HG03521 (cell line): ENCODE measurements around the gene CCR6.
A peak's percentile ranks its signal among the peaks of the same experiment; 100 is the strongest.

ENCODE experiments used
- ATAC-seq: cut with Tn5 transposase; IDR thresholded peaks from one replicate; pipeline ENCODE4 v1.9.1; 2021; ENCODE audit warnings: mild to moderate bottlenecking, moderate library complexity; ENCODE audit not compliant: unreplicated experiment

Gene CCR6

DNA sequence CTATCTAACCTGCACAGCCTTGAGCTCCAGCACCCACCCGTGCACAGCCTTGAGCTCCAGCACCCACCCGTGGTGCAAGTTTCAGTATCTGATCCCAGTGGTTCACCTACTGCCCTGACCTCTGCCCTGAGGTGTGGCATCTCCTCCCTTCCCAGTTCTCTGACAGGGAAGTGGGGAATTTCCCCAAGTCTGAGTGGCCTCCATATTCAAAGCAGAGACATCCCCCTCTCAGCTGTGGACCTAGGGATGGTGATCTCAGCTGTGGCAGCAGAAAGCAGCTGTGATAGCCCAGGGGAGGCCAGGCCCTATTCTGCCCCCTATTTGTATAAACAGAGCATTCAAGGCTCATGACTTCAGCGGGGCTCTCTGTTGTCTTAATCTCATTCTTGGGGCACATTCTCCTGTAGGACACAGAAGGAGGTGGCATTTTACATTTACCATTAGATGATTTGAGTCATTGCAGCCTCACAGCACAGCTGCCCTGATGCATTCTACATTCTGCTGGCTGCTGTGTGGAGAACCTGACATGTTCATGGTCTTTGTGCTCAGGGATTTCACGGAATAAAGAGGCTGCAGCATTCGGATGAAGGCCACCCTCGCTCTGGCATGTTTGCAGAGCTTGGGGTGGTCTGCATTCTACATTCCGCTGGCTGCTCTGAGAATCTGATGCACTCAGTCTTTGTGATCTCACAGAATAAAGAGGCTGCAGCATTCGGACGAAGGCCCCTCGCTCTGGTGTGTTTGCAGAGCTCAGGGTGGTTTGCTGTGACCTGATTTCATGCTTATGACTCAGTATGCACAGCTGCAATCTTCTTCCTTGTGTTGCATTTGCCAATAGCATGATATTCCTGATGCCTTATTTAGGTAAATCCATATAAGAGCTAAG is 17.9 kb downstream of the CCR6 start:
- no peak for ATAC-seq

DNA sequence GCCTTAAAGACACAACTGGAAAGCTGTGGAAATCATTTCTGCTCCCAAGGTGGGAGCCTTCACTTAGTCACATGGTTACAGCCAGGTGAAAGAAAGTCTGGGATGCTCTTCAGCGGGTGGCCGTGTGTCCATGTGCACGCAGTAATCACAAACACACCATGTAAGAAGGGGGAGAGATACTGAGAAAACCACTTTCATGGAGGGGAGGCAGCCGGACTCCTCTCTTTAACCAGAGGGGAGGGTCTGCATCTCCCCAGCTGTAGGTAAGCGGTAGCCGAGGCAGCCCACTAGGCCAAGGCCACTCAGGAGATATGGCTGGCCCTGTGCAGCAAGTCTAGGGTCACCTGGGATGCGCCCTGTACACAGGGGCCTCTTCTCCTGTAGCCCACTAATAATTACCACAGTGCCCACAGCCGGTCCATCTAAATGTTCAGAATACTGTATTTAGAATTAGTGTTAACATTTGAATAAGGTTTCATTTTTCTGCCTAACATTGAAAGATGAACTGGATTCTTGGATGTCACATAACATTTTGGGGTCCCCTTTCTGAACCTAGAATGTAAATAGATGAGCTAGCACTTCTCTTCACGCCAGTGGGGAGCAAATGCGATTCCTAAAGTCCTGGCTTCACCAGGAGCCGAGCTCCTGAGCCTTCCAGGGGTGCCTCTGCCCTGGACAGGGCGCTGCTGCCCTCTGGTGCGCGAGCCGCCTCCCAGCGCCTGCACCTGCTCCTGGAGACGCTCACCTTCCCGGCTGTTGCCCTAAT is 19.0 kb downstream of the CCR6 start:
- ATAC-seq: no peak

DNA sequence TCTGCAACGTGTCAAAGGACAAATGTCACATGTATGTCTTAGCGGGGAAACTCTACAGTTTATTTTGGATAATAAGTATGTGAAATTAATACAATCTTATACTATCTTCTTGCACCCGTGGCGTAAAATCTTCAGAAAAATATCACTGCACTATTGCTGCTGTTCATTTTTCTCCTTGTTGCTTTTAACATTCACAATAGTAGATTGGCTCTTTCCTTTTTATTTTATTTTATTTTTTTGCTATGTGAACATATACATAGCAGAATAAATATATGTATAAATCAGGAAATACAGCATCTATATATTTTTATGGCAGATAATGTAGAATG is 19.5 kb downstream of the CCR6 start:
- no peak for ATAC-seq

DNA sequence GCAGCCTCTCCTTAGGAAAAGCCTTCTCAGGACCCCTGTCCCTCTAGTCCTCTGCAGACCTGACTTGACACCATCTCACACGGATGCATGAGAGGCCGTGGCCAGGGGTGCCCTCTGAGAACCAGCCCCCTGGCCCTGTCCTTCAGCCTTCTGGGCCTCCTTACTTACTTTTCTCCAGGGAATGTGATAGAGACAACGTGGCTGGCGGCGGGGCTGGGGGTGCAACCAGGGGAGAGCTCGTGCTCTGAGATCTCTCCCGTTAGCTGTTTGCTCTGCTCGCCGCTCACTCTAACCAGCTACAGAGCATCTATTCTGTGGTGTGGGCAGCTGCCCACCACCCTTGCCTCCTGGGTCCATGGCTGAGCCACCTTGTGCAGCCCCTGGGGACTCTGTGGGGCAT is 20.1 kb downstream of the CCR6 start:
- no peak for ATAC-seq

DNA sequence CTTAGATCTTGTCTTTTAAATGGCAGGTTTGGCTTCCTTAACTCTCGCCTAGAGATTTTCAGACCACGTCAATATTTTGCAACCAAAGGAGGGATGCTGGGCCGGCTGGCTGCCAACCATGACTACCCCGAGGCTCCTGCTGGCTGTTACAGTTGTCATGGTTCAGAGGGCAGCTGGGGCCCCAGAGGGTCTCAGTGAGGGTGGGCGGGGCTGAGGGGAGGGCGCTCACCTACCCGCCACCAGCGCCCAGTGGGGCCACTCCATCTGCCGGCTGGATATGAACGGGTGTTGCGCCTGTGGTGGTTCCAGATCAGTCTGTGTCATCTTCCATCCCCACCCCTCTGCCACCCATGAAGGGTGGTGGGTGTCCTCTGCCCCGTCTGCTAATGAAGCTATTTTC is 22.6 kb downstream of the CCR6 start:
- no peak for ATAC-seq

DNA sequence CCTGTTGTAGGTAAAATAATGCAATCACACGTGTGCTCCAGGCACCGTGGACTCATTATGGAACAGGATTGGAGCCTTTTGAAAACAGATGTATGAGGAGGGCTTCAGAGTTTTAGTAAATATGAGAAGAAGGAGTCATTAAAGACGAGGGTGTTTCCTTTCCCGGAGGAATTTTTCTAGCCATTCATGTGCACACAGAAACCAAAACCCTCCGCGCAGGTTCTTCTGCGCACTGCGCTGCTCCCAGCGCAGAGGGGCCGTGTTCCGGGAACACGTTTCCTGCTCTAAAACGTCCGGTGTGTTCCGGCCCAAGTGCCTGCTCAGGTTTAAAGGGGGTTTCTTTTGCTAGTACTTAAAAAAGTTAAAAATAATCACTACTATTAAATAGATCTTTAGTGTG is 23.2 kb downstream of the CCR6 start:
- ATAC-seq: no peak

DNA sequence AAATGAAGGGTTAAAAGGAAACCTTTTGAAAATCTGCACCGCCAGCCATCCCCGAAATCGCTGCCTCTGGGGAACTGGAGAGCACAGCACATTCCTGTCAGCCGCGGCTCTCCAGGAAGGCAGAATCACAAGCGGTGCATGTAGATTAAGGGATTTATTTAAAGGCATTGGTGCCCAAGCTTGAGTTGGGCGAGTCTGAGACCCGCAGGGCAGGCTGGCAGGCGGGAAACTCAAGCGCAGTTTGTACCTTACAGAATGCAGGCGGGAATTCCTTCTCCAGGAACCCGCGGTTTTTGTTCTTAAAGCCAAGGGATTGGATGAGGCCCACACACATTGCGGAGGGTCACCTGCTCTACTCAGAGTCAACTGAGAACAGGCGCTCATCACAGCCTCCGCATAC is 24.1 kb downstream of the CCR6 start:
- no peak for ATAC-seq

DNA sequence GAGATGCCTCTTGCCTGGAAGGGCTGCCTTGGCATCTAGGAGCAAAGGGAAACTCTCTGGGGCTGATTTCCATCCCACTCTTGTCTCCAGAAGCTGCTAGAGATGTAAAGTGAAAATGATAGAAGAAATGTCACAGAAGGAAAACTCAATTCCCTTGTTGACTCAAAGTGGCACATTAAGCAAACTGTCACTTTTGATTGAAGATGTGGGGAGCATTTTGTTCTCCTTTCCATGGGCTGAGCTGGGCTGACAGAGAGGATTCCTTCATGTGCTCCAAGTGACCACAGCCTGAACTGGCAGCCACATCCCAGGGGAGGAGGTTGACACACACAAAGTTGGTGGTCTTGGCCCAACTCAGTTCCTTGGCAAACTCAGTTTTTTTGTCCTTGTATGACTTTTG is 25.1 kb downstream of the CCR6 start:
- ATAC-seq: no peak

DNA sequence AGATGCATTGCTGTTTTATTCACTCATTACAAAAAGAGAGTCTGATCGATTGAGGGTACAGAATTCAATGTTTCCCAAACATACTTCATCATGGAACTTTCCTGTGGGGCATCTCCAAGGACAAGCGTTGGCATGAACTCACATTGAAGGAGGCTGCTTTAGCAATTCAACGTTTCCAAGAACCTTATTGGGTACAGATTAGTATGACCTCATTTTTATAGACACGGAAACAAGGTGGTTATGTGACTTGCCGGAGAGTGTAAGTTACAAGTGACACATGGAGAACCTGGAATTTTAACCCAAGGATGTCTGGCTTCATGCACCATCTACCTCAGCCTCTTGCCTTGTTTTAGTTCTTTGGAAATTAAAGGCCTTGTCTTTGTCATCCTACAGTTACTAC is 26.1 kb downstream of the CCR6 start:
- no peak for ATAC-seq

DNA sequence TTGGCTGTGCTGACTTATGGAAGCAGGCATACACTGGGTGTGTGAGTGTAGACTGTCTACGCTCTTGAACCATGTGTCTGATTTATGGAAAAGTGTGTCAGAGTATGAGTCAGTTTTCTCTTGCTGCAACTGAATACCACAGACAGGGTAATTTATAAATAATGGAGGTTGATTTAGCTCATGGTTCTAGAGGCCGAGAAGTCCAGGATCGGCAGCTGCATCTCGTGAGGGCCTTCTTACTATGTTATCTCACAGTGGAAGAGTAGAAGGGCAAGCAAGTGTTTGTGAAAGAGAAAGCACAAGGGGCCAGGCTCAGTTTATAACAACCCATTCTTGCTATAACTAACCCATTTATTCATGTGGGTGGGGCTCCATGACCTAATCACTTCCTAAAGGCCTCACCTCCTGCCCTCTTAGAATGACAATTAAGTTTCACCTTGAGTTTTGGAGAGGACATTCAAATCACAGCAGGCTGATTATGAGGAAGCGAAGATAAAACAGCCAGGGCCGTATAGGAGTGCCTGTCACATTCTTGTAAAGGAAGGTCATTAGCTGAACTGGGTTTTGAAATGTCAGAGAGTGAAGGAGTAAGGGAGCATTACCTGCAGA is 28.1 kb downstream of the CCR6 start:
- peak; percentile 48 for ATAC-seq

DNA sequence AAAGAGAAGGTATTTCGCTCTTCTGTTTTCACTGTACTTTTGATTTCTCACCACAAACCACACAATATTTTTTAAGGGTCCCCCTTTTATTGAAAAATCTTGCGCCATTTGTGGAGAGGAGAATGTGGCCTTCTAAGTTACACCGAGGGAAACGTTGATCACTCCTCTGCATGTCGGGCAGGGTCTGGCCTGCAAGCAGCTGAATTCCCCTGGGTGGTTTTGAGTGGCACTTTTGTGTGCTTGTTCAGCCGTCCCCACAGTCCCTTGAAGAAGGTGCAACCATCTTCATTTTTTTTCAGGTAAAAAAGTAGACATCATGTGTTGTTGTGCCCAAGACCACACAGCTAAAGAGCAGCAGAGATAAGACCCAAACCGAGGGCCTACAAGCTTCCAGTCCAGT is 28.8 kb downstream of the CCR6 start:
- no peak for ATAC-seq

DNA sequence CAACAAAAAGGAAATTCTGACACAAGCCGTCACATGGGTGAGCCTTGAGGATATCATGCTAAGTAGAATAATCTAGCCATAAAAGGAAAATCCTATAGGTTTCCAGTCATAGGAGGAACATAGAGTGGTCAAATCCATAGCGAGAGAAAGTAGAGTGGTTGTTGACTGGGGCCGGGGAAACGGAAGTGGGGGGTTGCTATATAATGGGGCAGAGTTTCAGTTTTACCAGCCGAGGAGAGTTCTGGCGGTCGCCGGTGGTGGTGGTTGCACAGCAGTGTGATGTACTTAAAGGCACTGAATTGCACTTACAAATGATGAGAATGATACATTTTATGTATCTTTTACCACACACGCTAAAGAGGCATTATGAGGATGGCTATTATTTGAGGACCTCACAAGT is 30.0 kb downstream of the CCR6 start:
- ATAC-seq: peak; percentile 38

DNA sequence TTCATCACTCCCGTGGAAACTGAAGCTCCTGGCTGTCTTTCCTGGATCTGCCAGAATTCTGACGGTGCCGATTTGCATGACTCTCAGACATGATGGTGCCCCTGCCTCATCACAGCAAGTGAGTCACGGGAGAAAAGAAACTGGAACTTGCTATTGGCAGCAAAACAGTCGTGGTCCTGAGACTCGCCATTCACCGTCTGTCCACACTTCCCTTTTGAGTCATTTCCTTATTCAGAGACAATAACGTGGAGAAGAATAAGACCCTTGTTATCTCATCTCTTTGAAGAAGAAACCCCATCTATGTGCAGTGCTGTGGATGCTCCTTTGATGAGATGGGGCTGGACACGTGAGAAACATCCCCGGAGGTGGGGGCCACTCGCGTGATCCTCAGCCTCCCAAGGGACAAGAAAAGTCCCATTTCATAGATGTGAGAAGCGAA is 30.6 kb downstream of the CCR6 start:
- ATAC-seq: peak; percentile 52

DNA sequence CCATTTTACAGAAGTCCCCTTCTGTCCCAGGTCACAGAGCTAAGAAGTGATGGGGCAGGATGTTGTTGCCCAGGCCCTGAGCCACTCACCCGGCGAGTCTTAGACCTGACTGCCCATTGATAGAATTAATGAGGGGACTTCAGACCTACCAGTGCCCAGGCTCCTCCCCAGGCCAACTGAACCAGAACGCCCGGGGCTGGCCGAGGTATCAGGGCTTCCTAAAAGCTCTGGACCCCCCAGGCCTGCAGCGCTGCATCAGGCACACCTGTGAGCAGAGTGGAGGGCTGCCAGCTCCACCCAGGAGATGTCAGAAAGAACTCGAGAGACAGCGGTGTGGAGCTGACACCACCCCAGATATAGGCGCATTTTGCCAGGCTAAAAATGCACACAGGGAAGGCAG is 31.4 kb downstream of the CCR6 start:
- no peak for ATAC-seq

DNA sequence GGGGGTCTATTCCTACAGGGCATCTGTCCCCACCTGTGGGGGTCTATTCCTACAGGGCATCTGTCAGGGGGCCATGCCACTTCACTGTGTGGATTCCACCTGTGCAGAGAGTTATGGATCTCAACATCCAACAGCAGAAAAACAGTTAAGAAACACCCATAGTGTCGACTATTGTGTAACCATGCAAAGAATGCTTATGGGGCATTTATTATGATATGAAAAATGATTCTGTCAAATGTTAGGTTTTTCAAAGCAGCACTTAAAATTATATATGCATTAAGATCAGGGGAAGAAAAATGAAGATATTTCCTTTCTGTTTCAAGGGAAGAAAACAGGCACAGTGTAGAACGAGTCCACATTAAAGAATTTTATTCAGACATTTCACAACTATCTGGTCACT is 32.0 kb downstream of the CCR6 start:
- ATAC-seq: no peak

DNA sequence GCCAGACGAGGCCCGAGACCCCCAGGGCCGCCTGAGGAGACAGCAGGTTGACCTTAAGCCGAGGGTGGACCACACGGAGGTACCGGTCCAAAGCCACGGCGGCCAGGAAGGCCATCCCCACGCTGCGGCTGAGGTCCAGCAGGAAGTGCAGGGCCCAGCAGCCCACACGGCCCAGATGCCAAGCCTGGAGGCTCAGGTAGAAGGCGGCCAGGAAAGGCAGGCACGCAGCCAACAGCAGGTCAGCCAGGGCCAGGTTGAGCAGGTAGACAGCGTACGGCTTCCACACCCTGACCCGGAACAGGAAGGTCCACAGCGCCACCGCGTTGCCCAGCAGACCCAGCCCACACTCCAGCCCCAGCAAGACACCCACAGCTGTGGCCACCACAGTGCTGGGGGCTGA is 34.5 kb downstream of the CCR6 start:
- ATAC-seq: no peak

DNA sequence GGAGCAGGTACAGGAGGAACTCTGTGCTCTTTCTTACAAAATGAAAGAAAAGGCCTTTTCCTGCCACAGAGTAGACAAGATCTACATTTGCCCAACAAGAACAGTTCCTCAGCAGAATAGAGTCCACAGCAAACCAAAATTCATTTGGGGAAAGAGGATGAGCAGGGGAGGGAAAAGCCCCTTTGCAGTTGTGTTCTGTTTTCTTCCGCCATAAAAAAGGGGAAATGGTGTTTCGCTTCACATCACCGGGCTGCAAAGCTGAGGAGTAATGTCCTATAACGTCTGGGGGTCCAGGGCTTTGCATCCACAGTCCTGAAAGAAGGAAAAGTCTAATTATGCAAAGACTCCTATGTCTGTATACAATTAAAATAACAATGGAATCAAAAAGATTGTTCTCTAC is 35.0 kb downstream of the CCR6 start, which contains the start of gene GPR31:
GPR31 (minus strand) TSS at position 118 of the 400 bp plus-strand sequence. CDS start 149 bp downstream, outside the sequence.
- ATAC-seq: no peak

DNA sequence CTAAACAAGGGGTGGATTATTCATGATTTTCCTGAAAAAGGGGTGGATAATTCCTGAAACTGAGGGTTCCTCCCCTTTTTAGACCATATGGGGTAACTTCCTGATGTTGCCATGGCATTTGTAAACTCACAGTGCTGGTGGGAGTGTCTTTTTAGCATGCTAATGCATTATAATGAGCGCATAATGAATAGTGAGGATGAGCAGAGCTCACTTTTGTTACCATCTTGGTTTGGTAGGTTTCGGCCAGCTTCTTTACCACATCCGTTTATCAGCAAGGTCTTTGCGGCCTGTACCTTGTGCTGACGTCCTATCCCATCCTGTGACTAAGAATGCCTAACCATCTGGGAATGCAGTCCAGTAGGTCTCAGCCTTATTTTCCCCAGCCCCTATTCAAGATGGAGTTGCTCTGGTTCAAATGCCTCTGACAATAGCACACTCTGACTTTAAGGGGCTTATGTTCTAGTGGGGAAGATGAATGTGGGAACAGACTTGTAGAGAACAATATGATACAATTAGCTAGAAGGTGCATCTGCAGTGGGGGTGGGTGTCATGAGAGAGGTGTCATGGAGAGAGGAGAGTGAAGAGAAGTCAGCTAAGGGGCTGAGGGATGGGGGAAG is 39.1 kb downstream of the CCR6 start:
- ATAC-seq: no peak

DNA sequence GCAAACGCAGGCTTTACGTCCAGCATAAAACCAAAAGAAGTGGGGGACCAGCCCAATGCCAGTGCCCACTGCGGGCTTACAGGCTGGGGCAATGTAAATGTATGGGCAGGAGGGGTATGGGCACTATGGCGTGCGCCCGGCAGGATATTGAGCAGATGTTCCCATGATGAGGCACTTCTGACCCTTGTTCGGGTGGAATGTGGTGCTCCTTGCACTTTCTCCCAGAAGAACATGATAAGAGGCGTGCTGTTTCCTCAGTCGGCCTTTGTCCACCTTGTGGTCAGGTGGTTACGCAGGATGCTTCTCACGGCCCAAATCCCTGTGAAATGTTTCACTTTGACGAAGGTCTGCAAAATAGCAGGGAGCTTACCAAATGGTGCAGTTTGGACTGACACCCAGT is 39.7 kb downstream of the CCR6 start:
- no peak for ATAC-seq

DNA sequence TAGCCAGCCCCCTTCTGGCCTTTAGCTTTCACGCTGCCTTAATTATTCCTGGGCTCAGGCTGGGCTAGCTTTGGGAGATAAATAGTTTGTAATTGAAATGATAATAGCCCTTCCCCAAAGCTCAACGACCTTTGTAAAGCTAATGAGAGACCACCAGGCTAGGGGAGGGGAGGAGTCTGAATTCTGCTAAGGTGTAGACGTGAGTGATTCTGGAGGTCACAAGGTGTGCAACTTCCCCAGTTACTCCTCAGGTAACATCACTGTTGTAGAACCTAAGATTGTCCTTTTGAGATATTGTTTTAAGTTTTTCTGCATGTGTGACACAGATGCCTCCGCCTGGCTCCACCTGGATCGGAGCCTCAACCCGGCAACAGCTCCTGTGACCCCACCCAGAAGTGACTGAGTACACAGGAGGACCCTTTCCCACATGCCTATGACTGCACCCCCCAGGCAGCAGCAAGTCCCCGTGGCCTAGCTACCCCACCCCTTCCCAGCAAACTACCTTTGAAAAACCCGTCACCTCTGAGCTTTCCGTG is 40.6 kb downstream of the CCR6 start:
- no peak for ATAC-seq

DNA sequence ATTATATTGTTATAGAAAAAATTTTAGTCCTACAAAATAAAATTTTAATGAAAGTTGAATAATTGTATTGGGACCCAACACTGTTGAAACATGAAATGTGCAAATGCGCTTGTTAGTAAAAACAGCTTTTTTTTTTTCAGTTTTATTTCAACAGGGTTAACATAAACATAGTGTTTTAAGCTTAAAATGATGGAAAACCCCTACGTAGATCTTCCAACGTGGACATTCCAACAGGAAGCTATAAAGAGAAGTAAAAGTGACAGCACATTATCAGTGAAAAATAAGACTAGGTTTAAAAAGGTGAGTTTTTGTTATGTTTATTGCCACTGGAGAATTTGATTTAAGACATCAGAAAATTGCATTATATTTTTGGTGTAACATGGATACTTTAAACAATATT is 41.4 kb downstream of the CCR6 start:
- no peak for ATAC-seq
